Prostate gland (tissue), 2 donors: ENCODE measurements around the gene FCHSD2. TPM values are rescaled to one million over a fixed set of nuclear protein-coding genes. Genes with fewer than 3 reads are reported as not detected.

Experiments used
- DNase-seq: peaks from one replicate; pipeline ENCODE4 v3.0.0-alpha.2; 2019; ENCODE audit warnings: low spot score
- H3K27ac ChIP-seq, 2 donors: fragments of 200-600 bp; sonication (generic); 2 replicates each; pipeline ENCODE4 v1.5.1; 2017 to 2019
- H3K27me3 ChIP-seq: fragments of 200-600 bp; sonication (generic); replicated peaks from 2 replicates; pipeline ENCODE4 v1.5.1; 2019; ENCODE audit not compliant: insufficient read depth
- H3K36me3 ChIP-seq, 2 donors: fragments of 200-600 bp; sonication (generic); 1 replicate in 1 of 2; 2 replicates in 1 of 2; pipeline versions ENCODE4 v1.5.1 to v1.8.1; 2017 to 2019
- H3K4me1 ChIP-seq: fragments of 200-600 bp; sonication (generic); replicated peaks from 2 replicates; pipeline ENCODE4 v1.5.1; 2019
- H3K4me3 ChIP-seq, 2 donors: fragments of 200-600 bp; sonication (generic); 2 replicates each; pipeline ENCODE4 v1.5.1; 2017 to 2019
- H3K9me3 ChIP-seq: fragments of 200-600 bp; sonication (generic); 2 replicates; pipeline ENCODE4 v1.5.1; 2017
- POLR2A ChIP-seq: fragments of 450-650 bp; IDR thresholded peaks from one replicate; pipeline ENCODE4 v1.6.1; 2016; ENCODE audit warnings: antibody characterized with exemption, mild to moderate bottlenecking
- POLR2AphosphoS5 ChIP-seq: sonication (generic); formaldehyde crosslinking; IDR thresholded peaks from one replicate; pipeline ENCODE4 v1.6.1; 2017; ENCODE audit warnings: antibody characterized with exemption
- WGBS: methylation state at CpG from one replicate; pipeline ENCODE4 v1.1.5; 2018; 5-methylcytosine and 5-hydroxymethylcytosine counted together
- intact Hi-C: fragments of 100-400 bp; cut with DNase I; formaldehyde crosslinking; loops from one replicate; pipeline ENCODE4 v1.14.2; 2022
- total RNA-seq, 2 donors: library from RNA; depleted of rRNA; stranded (reverse); fragments of >200 nt; gene quantifications; one replicate each; pipeline ENCODE4 v1.1.0, GENCODE V29; 2016
- TF ChIP-seq, protein P1 (sequence below), 4 experiments: fragments of 200-600 bp in 2 of 4; fragments of 450-650 bp in 2 of 4; sonication (generic) in 2 of 4; IDR thresholded peaks; 1 replicate in 3 of 4; 2 replicates in 1 of 4; pipeline ENCODE4 v1.5.1; 2016 to 2019; ENCODE audit warnings: antibody characterized with exemption in 4 of 4, mild to moderate bottlenecking in 2 of 4, moderate library complexity in 2 of 4

The FCHSD2 gene
- total RNA-seq, 2 donors from 2014 or later, result 9.9 to 45.3 TPM

DNA sequence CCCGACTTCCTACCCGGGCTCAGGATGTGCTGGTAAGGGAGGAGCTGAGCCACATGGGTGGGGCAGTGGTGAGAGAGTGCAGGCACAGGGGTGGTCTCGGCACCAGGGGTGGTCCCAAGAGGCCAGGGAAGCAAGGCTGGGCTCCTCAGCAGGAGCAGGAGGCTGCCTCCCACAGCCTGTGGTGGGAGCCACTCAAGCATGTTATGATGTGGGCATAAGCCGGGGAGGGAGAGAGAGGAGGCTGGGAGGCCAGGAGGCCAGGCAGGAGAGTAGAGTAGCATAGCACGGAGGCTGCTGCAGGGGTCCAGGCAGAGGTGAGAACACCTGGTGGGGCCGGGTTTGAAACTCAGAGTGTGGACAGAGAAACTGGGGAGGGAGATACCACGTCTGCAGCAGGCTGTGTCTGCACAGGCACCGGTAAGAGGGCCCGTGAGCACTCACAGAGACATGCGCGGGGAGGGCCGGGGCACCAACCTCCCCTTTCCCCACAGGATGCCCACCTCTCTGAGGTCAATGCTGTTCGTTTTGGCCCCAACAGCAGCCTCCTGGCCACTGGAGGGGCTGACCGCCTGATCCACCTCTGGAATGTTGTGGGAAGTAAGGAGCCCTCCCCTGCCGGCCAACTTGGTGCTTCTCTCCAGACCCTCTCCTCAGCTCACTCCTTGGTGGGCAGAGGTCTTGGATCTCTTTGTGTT lies 317.2 kb downstream of the FCHSD2 start:
- Histone ChIP-seq H3K27me3 (no peaks in the 10 kb centered on the region), H3K27ac (no peak overlapping the region), H3K4me1 (no peaks in the 10 kb centered on the region), H3K4me3 (no peak overlapping the region), H3K9me3 (no peaks in the 10 kb centered on the region), H3K36me3 (no peaks in the 10 kb centered on the region)
- WGBS, result 72% methylated on average over 15 of the region's 15 CpGs
- DNase-seq, result no peak
- intact Hi-C loops, result no loop called here
- TF ChIP-seq POLR2A, result no peak
- no peak for TF ChIP-seq POLR2AphosphoS5
- TF ChIP-seq, protein P1, sequence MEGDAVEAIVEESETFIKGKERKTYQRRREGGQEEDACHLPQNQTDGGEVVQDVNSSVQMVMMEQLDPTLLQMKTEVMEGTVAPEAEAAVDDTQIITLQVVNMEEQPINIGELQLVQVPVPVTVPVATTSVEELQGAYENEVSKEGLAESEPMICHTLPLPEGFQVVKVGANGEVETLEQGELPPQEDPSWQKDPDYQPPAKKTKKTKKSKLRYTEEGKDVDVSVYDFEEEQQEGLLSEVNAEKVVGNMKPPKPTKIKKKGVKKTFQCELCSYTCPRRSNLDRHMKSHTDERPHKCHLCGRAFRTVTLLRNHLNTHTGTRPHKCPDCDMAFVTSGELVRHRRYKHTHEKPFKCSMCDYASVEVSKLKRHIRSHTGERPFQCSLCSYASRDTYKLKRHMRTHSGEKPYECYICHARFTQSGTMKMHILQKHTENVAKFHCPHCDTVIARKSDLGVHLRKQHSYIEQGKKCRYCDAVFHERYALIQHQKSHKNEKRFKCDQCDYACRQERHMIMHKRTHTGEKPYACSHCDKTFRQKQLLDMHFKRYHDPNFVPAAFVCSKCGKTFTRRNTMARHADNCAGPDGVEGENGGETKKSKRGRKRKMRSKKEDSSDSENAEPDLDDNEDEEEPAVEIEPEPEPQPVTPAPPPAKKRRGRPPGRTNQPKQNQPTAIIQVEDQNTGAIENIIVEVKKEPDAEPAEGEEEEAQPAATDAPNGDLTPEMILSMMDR (IDR thresholded peaks at IDR 0.05), result no peak

DNA sequence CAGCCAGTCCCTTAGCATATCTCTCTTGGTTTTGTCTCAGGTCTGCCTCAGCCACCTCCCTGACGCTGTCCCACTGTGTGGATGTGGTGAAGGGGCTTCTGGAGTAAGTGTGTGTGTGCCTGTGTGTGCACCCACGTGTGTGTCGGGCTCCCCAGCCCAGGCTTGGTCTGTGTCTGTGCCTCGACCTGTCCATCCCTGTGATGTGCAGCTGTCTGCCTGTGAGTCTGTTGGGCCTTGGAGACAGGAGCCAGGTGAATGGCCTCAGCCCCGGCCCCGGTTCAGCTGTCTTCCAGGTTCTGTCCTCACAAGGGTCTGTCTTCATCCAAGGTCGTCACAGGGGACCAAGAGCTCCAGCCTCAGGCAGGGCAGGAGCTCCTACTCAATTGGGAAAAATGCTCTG lies 318.1 kb downstream of the FCHSD2 start:
- TF ChIP-seq POLR2A (no peak), POLR2AphosphoS5 (no peak)
- TF ChIP-seq, protein P1 (IDR thresholded peaks at IDR 0.05), result no peak
- Histone ChIP-seq H3K27ac (no peak overlapping the region), H3K4me1 (no peaks in the 10 kb centered on the region), H3K9me3 (no peaks in the 10 kb centered on the region), H3K4me3 (no peak overlapping the region), H3K36me3 (no peaks in the 10 kb centered on the region), H3K27me3 (no peaks in the 10 kb centered on the region)
- intact Hi-C loops, result no loop called here
- no peak for DNase-seq
- 90% methylated on average over 7 of the region's 7 CpGs for WGBS

DNA sequence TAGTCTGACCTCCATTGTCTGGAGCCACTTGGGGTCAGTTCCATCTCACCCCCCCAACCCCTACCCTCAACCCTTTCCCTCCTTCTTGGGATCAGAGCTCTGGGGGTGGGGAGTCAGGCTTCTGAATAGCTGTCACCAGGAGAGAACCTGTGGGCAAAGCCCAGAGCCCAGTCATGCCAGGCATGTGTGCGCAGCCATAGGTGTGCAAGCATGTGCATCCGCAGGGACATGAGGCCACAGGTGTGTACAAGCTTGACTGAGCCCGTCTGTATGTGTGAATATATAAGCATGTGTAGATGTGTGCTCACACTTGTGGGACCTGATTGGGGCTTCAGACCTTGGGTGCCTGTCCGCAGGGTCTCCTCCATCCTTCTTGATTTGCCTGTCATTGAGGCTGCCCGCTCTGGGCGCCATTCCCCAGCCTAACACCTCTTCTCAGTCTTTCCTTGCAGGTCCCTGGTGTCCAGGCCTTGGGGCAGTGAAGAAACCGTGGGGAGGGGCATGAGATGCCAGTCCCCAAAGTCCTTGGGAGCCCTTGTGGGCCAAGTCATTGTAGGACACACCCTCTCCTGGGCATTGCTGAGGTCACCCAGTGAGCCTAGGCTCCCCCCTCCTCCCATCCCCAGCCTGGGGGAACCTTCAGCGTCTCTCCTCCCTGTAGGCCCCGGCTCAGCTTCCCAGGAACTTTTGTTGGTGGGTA lies 318.9 kb downstream of the FCHSD2 start:
- WGBS, result 91% methylated on average over 9 of the region's 9 CpGs
- no peak for DNase-seq
- H3K27ac ChIP-seq, result no peak overlapping the region

DNA sequence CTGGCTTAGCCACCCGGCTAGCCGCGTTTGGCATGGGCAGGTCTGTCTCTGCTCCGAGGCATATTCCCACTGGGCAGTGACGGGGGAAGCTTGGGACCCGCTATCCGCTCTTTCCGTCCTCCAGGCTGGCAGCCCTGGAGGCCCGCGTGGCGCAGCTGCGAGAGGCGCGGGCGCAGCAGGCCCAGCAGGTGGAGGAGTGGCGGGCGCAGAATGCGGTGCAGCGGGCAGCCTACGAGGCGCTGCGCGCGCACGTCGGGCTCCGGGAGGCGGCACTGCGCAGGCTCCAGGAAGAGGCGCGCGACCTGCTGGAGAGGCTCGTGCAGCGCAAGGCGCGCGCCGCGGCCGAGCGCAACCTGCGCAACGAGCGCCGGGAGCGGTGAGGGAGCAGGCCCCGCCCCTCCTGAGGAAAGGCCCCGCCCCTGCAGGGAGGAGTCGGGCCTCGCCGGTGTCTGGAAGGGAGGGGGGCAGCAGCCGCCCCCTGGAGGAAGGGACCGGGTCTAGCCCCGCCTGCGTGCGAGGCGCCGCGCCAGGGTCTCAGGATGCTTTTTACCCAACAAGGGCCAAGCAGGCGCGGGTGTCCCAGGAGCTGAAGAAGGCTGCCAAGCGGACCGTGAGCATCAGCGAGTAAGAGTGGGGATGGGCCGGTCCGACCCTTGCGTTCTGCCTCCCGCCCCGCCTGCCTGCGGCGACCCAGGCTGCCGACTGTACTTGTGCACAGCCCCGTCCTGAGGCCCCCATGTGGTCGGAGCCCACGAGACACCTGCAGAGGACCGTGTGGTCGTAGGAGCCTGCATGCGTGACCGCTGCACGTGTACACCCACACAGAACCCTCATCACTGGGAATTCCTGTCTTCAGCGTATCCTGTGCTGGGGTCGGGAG lies 320.0 kb downstream of the FCHSD2 start:
- H3K36me3 ChIP-seq, result no peaks in the 10 kb centered on the region
- TF ChIP-seq POLR2A (peak; percentile 61), POLR2AphosphoS5 (peak; percentile 56)
- TF ChIP-seq, protein P1 (IDR thresholded peaks at IDR 0.05), result peak; percentile 19 to 73 (median 44)
- WGBS, result 12% methylated on average over 63 of the region's 82 CpGs
- peak overlapping the region; percentile 35 to 60 for H3K27ac ChIP-seq
- DNase-seq, result peak; percentile 88
- H3K9me3 ChIP-seq, result no peaks in the 10 kb centered on the region
- no peaks in the 10 kb centered on the region for H3K27me3 ChIP-seq
- peak overlapping the region; percentile 20 to 49 for H3K4me3 ChIP-seq
- H3K4me1 ChIP-seq, result no peaks in the 10 kb centered on the region
- intact Hi-C loops, result no loop called here

More for the DNA sequence above, 318.9 kb downstream of the FCHSD2 start:
- intact Hi-C loops, result no loop called here
- Histone ChIP-seq H3K4me1 (no peaks in the 10 kb centered on the region), H3K4me3 (no peak overlapping the region), H3K27me3 (no peaks in the 10 kb centered on the region), H3K9me3 (no peaks in the 10 kb centered on the region), H3K36me3 (no peaks in the 10 kb centered on the region)
- TF ChIP-seq POLR2AphosphoS5 (no peak), POLR2A (no peak)
- TF ChIP-seq, protein P1 (IDR thresholded peaks at IDR 0.05), result no peak
